Measurements from ENCODE around the gene ANKH.

The ANKH gene

GRCh38 chr5:14756478-14756877 is 115.1 kb downstream of the ANKH start:
- Histone ChIP-seq H3K79me2 (ENCODE audit: insufficient read depth, low read depth) (no peaks in the 10 kb centered on the region), H3K9ac (no peak overlapping the region), H3K4me2 (no peak overlapping the region), H2AFZ (ENCODE audit: low read depth) (no peak overlapping the region), H3K4me1 (ENCODE audit: low read depth, poor library complexity, severe bottlenecking) (no peaks in the 10 kb centered on the region), H3K27ac (no peak overlapping the region), H3K36me3 (ENCODE audit: insufficient read depth) (no peaks in the 10 kb centered on the region), H3K4me3 (IDR thresholded peaks at IDR 0.05; ENCODE audit: insufficient read depth, low read depth, low read length) (no peak overlapping the region), H3K27me3 (ENCODE audit: insufficient read depth, low read depth) (no peaks in the 10 kb centered on the region), H4K20me1 (ENCODE audit: insufficient read depth) (no peaks in the 10 kb centered on the region)
- no peak for TF ChIP-seq CTCF (conservative IDR thresholded peaks at IDR 0.05; ENCODE audit: low read depth, low read length)

DNA sequence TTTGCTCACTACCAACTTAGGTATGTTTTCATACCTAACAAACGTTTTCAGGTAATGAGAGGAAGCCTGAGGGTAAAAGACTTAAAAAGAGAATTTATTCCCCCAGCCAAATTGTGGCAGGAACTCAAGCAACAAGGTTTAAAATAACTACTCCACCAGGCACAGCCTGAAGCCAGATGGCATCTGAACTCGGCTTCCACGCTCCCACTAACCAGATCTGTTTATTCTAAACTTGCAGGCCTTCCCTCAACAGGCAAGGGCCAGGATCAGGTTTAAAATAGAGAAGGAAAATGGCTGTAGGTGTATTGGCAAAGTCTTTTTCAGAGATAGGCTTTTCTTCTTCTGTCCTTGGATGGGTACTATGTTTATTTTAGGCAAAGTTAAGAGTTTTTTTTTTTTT is 117.6 kb downstream of the ANKH start:
- Histone ChIP-seq H3K4me3 (IDR thresholded peaks at IDR 0.05; ENCODE audit: insufficient read depth, low read depth, low read length) (no peak overlapping the region), H3K27ac (no peak overlapping the region), H3K36me3 (ENCODE audit: insufficient read depth) (no peaks in the 10 kb centered on the region), H4K20me1 (ENCODE audit: insufficient read depth) (no peaks in the 10 kb centered on the region), H3K27me3 (ENCODE audit: insufficient read depth, low read depth) (no peaks in the 10 kb centered on the region), H3K9ac (no peak overlapping the region), H3K4me2 (no peak overlapping the region), H3K4me1 (ENCODE audit: low read depth, poor library complexity, severe bottlenecking) (no peaks in the 10 kb centered on the region), H3K79me2 (ENCODE audit: insufficient read depth, low read depth) (no peaks in the 10 kb centered on the region), H2AFZ (ENCODE audit: low read depth) (no peak overlapping the region)
- no peak for TF ChIP-seq CTCF (conservative IDR thresholded peaks at IDR 0.05; ENCODE audit: low read depth, low read length)

- no peaks in the 10 kb centered on the region for H3K79me2 ChIP-seq (ENCODE audit: insufficient read depth, low read depth)
- no peaks in the 10 kb centered on the region for H3K4me1 ChIP-seq (ENCODE audit: low read depth, poor library complexity, severe bottlenecking)
- no peak overlapping the region for H2AFZ ChIP-seq (ENCODE audit: low read depth)
- no peak for TF ChIP-seq CTCF (conservative IDR thresholded peaks at IDR 0.05; ENCODE audit: low read depth, low read length)
- no peak overlapping the region for H3K4me3 ChIP-seq (IDR thresholded peaks at IDR 0.05; ENCODE audit: insufficient read depth, low read depth, low read length)
- H3K4me2 ChIP-seq: no peak overlapping the region
- no peaks in the 10 kb centered on the region for H3K36me3 ChIP-seq (ENCODE audit: insufficient read depth)
- no peak overlapping the region for H3K27ac ChIP-seq
- no peaks in the 10 kb centered on the region for H3K27me3 ChIP-seq (ENCODE audit: insufficient read depth, low read depth)
- no peaks in the 10 kb centered on the region for H4K20me1 ChIP-seq (ENCODE audit: insufficient read depth)
- H3K9ac ChIP-seq: no peak overlapping the region
These were observed 118.3 kb downstream of the ANKH start for GRCh38 chr5:14753292-14753691.

- H3K4me3 ChIP-seq (IDR thresholded peaks at IDR 0.05; ENCODE audit: insufficient read depth, low read depth, low read length): no peak overlapping the region
- no peak overlapping the region for H3K27ac ChIP-seq
- no peaks in the 10 kb centered on the region for H3K79me2 ChIP-seq (ENCODE audit: insufficient read depth, low read depth)
- no peak overlapping the region for H3K9ac ChIP-seq
- no peaks in the 10 kb centered on the region for H3K27me3 ChIP-seq (ENCODE audit: insufficient read depth, low read depth)
- H2AFZ ChIP-seq (ENCODE audit: low read depth): no peak overlapping the region
- no peaks in the 10 kb centered on the region for H3K4me1 ChIP-seq (ENCODE audit: low read depth, poor library complexity, severe bottlenecking)
- H4K20me1 ChIP-seq (ENCODE audit: insufficient read depth): no peaks in the 10 kb centered on the region
- TF ChIP-seq CTCF (conservative IDR thresholded peaks at IDR 0.05; ENCODE audit: low read depth, low read length): no peak
- H3K36me3 ChIP-seq (ENCODE audit: insufficient read depth): no peaks in the 10 kb centered on the region
- no peak overlapping the region for H3K4me2 ChIP-seq
These were observed 119.0 kb downstream of the ANKH start for GRCh38 chr5:14752497-14753071.

Measured in KMS-11 (cell line).